ENCODE data around the gene NPAS1. TPM values are rescaled to one million over a fixed set of nuclear protein-coding genes. Genes with fewer than 3 reads are reported as not detected.
"Not testable (repeated sequence)": the region's sequence is repeated elsewhere in the genome, so short reads cannot be mapped to it uniquely, and the experiment has no call there.

The NPAS1 gene
- total RNA-seq, 2 donors from 2014 or later: 0.44 to 1.2 TPM

DNA sequence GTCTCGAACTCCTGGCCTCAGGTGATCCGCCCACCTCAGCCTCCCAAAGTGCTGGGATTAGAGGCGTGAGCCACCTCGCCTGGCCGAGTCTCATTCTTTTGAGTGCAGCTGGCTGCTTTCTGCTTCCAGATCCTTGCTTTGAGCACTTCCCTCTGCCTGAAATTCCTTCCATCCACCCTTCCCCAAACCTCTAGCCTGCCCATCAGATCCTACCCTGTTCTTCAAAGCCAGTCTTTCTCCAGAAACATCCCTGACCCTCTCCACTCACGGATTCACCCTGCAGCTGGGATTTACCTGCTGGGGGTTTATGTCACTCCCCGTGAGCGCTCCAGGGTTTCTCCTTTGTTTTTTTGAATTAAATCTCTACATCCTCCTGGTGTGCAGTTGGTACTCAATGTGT lies 13.1 kb upstream of the NPAS1 start:
- intact Hi-C loops (cut with DNase I): no loop called here
- no peak for ATAC-seq

GRCh38 chr19:47010549-47010948 lies 9.1 kb upstream of the NPAS1 start:
- ATAC-seq, DNase-seq: not testable (repeated sequence)
- intact Hi-C loops (cut with DNase I): loop anchor here in 1 of 2 donors (5.0 kb wide), 1 partner anchor 117 kb away; no protein-coding TSS in a partner anchor

More for the DNA sequence above, 13.1 kb upstream of the NPAS1 start:
- no peak for DNase-seq

- DNase-seq: no peak
- no peak for ATAC-seq
- intact Hi-C loops (cut with DNase I): loop anchor here in 1 of 2 donors (5.0 kb wide), 1 partner anchor 115 kb away; no protein-coding TSS in a partner anchor
These were observed 7.0 kb upstream of the NPAS1 start for GRCh38 chr19:47012617-47013016.

- ATAC-seq (peak; percentile 93 to 95), DNase-seq (peak; percentile 83)
- intact Hi-C loops (cut with DNase I): loop anchor here in 1 of 2 donors (5.0 kb wide), 1 partner anchor 114 kb away; no protein-coding TSS in a partner anchor
These were observed 6.6 kb upstream of the NPAS1 start for GRCh38 chr19:47013041-47013517.

- no peak for DNase-seq
- intact Hi-C loops (cut with DNase I): no loop called here
- ATAC-seq: no peak
These were observed 714 bp upstream of the NPAS1 start for GRCh38 chr19:47018923-47019322.

GRCh38 chr19:47020132-47020805 lies 632 bp downstream of the NPAS1 start:
- ATAC-seq (peak in 1 of 2 donors; percentile 35), DNase-seq (no peak)
- intact Hi-C loops (cut with DNase I): no loop called here

- intact Hi-C loops (cut with DNase I): no loop called here
- ATAC-seq (peak in 1 of 2 donors; percentile 46), DNase-seq (no peak)
These were observed 1.4 kb downstream of the NPAS1 start for GRCh38 chr19:47020992-47021496.

DNA sequence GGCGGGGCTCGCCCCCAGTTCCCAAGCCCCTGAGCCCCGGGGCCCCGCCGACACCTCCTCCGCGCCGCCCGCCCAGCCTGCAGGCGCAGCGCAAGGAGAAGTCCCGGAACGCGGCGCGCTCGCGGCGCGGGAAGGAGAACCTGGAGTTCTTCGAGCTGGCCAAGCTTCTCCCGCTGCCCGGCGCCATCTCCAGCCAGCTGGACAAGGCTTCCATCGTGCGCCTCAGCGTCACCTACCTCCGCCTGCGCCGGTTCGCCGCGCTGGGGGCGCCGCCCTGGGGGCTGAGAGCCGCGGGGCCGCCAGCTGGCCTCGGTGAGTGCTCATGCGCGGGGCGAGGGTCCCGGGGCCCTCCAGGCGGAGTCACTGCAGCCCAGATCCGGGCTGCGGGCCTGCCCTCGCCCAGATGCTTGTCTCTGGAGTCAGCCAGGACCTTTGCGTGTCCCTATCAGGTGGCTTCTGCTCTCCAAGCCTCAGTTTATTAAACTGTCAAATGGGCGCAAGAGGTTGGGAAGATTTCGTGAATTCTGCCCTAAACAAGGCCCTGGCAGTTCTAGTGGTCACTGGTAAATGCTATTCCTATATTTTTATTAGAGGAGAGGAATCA lies 2.0 kb downstream of the NPAS1 start:
- intact Hi-C loops (cut with DNase I): no loop called here
- DNase-seq: no peak
- no peak for ATAC-seq

DNA sequence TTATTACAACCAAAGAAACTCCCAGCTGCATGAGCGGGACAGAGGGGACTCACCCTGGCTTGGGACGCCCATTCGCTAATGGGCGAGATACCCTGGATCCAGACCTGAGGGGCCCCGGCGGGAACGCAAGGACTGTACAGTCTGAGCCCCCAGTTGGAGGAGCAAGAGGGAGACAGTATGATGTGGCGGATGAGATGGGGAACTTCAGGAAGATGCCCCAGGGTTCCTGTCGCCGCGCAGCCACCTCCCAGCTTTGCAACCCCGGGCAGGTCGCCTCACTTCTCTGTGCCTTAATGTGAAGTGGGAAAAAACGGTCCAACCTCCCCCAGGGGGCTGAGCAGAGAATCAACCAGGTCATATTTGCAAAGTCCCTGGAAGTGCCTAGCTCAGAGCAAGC lies 2.5 kb downstream of the NPAS1 start:
- ATAC-seq: no peak
- intact Hi-C loops (cut with DNase I): no loop called here

GRCh38 chr19:47022541-47023447 lies 3.2 kb downstream of the NPAS1 start:
- DNase-seq (no peak), ATAC-seq (no peak)
- intact Hi-C loops (cut with DNase I): no loop called here

More for the DNA sequence above, 2.5 kb downstream of the NPAS1 start:
- DNase-seq: no peak

GRCh38 chr19:47023448-47023794 lies 3.8 kb downstream of the NPAS1 start:
- no peak for ATAC-seq
- no peak for DNase-seq
- intact Hi-C loops (cut with DNase I): no loop called here

- ATAC-seq (no peak), DNase-seq (no peak)
- intact Hi-C loops (cut with DNase I): no loop called here
These were observed 4.9 kb downstream of the NPAS1 start for GRCh38 chr19:47024502-47024901.

DNA sequence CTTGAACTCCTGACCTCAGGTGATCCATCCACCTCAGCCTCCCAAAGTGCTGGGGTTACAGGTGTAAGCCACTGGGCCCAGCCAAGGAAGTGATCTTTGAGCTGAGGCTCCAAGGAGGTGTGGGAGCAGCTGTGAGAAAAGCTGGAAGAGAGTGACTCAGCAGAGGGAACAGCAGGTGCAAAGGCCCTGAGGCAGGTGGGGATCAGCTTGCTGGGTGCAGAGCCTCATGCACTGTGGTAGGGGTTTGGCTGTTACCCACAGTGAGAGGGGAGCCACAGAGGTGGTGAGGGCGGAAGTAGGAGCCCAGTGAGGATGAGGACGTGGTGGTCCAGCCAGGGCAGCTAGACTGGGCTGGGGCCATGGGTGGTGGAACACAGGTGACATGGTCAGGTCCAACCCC lies 6.5 kb downstream of the NPAS1 start:
- intact Hi-C loops (cut with DNase I): no loop called here
- DNase-seq: no peak

GRCh38 chr19:47026889-47027288 lies 7.3 kb downstream of the NPAS1 start:
- intact Hi-C loops (cut with DNase I): no loop called here
- DNase-seq: no peak
- no peak for ATAC-seq

More for the DNA sequence above, 6.5 kb downstream of the NPAS1 start:
- no peak for ATAC-seq

DNA sequence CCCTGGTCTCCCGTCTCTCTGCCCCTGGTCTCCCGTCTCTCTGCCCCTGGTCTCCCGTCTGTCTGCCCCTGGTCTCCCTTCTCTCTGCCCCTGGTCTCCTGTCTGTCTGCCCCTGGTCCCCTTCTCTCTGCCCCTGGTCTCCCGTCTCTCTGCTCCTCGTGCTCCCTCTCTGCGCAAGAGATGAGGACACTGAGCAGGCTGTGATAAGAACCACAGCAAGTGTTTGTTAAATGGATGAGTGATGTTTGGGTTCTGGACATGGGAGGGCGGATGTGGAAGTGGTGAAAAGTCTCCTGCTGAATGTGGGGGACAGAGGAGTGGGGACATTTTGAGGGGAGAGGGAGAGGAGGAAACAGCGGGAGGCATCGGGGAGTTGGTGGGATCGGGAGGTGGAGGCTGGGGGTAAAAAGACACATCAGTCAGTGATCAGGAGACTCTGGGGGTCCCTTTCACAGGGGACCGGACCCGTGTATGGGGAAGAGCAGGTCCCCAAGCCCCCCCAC lies 8.0 kb downstream of the NPAS1 start:
- ATAC-seq (no peak), DNase-seq (no peak)
- intact Hi-C loops (cut with DNase I): no loop called here

DNA sequence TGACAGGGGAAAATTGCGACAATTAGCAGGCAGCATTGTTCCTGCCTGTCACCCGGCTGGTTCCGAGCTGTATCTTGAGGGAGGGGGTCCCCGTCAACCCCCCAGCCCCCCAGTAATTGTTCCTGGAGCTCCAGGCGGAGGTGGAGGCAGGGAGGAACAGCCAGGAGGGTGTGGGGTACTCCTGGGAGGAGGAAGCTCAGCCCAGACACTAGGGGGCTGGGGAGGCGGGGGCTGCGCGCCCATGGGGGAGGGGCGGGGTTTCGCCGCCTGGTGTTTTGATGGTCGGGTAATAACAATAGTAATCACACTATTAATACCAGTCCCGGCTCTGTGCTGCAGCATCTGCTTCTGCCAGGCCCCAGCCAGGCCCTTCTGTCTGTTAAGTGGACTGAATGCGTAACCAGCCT lies 8.6 kb downstream of the NPAS1 start:
- DNase-seq (no peak), ATAC-seq (no peak)
- intact Hi-C loops (cut with DNase I): no loop called here

GRCh38 chr19:47032171-47032811 lies 12.7 kb downstream of the NPAS1 start:
- ATAC-seq: peak in 1 of 2 donors; percentile 6
- no peak for DNase-seq
- intact Hi-C loops (cut with DNase I): loop anchor here (10.0 kb wide), 1 partner anchor 93 kb away; no protein-coding TSS in a partner anchor
